LNCAP (cell line): ENCODE measurements around the gene CAMKMT.

ENCODE experiments used
- TF ChIP-seq, protein P1 (sequence below): fragments of 450-650 bp; IDR thresholded peaks from 2 replicates; pipeline ENCODE4 v1.5.1; 2017; ENCODE audit warnings: mild to moderate bottlenecking

The CAMKMT gene

DNA sequence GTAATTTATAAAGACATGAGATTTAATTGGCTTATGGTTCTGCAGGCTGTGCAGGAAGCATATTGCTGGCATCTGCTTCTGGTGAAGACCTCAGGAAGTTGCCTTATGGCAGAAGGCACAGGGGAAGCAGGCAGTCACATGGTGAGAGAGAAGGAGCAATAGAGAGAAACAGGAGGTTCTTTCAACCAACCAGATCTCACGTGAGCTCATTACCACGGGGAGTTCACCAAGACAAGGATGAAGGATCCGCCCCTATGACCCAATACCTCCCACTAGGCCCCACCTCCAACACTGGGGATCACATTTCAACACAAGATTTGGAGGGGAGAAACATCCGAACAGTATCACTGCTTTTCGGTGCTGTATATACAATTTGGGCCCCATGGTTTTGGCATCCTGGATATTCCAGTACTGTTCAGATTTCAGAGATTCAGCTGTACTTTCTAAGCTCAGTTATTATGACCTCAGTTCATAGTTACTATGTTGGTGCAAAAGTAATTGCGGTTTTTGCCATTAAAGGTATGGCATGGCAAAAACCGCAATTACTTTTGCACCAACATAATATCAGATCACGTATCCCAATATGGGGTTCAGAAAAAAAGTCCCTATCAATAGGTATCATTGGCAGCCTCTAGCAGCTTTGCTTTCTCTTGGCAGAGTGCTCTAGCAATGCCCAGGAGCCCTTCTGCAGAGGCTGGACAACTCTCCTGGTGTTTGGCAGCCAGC is 390.2 kb downstream of the CAMKMT start:
- TF ChIP-seq, protein P1, sequence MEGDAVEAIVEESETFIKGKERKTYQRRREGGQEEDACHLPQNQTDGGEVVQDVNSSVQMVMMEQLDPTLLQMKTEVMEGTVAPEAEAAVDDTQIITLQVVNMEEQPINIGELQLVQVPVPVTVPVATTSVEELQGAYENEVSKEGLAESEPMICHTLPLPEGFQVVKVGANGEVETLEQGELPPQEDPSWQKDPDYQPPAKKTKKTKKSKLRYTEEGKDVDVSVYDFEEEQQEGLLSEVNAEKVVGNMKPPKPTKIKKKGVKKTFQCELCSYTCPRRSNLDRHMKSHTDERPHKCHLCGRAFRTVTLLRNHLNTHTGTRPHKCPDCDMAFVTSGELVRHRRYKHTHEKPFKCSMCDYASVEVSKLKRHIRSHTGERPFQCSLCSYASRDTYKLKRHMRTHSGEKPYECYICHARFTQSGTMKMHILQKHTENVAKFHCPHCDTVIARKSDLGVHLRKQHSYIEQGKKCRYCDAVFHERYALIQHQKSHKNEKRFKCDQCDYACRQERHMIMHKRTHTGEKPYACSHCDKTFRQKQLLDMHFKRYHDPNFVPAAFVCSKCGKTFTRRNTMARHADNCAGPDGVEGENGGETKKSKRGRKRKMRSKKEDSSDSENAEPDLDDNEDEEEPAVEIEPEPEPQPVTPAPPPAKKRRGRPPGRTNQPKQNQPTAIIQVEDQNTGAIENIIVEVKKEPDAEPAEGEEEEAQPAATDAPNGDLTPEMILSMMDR = no peak

DNA sequence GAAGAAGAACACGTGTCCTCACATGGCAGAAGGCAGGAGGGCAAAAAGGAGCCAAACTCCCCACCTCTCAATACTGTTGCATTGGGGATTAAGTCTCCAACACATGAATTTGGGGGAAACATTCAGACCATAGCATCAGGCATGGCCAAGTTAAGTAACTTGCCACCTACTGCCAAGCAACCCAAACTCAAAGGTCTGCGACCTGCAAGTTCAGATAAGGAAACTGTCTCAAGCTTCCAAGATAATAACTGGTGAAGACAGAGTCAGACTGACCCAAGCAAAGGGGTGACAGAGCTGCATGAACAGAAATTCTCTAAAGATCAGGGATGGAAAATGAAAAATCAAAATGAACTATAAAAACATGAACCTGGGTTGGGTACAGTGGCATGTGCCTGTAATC is 391.0 kb downstream of the CAMKMT start:
- TF ChIP-seq, protein P1 = no peak

DNA sequence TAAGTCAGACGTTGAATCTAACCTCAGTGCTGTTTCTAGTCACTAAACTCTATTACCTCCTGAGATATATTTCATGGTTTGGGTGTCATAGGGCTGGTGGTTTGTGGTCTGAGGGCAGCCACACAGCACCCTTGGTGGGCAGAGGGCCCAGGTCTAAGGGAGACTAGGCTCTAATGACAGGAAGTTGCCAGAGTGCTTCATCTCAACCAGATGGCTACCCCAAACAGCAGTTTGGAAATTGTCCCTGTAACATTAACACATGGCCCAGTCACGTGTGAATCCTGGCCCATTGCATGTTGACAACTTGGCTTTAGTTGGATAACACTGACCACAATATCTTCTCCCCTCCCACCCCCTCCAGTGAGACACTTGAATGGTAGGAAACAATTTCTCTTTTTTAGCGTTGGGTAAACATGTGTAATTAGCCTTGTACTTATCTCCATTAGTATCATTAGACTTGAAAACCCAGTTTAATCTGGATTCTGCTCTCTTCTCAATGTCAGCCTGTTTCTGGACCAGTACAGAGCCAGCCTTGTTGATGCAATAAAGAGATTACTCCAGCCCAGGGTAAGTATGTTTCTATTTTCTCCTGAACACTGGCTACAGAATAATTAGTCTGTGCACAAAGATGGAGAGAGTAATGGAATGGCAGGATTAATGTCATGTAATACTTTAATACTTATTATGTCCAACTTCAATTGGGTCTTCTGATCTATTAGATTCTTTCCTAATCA is 392.0 kb downstream of the CAMKMT start:
- TF ChIP-seq, protein P1 = no peak

DNA sequence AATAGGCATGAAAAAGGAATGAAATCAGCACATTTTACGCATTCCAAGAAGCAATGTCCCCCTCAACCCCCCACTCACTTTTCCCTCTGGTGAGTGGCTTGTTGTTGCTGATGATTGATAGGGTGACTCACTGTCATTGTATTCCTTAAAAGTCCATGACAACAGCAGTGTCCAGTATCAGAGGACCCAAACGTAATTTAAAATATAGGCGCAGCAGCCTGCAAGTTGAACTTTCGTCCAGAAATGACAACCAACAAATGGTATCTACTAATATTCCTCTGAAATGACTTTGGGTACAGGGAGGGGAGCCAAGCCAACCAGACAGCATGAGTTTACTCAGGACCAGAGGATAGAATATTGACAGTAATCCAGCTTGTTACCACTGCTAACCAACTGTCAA is 396.8 kb downstream of the CAMKMT start:
- TF ChIP-seq, protein P1 = no peak

DNA sequence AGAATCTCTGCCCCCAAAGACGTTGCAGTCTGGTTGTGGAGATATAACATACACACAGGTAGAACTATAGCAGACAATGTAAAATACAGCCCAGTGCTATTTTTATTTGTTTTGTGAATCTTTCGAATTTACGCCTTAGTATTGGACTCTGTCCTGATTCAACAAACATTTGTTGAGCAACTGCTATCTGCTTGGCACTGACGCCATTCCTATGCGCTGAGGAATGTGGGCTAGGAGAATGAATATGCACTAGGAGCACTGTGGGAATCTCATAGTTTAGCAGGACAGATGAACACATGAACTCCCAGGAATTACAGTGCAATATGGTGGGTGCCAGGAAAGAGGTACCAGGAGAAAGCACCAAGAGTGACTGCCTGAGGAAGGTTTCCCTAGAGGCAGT is 398.1 kb downstream of the CAMKMT start:
- TF ChIP-seq, protein P1 = no peak

DNA sequence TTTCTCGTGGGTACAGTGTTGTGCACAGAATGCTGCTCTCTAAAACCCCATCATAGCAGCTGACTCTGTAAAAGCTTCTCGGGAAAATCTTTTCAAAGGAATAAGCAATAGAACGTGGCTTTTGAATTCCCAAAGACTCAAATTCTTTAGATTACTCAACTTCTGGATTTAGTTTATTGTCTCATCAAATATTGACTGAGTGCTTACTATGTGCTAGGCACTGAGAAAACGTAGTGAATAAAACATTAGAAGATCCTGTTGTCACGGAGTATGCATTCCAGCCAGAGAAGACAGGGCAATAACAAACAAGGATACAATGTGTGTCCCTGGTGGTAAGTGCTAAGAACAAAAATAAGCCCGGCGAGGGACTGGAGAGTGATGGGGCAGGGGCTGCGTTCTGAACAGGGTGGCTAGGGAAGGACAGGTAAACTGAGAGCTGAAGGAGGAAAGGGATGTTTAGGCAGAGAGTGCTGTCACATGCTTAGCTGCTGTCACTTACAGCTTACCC is 401.6 kb downstream of the CAMKMT start:
- TF ChIP-seq, protein P1 = no peak

DNA sequence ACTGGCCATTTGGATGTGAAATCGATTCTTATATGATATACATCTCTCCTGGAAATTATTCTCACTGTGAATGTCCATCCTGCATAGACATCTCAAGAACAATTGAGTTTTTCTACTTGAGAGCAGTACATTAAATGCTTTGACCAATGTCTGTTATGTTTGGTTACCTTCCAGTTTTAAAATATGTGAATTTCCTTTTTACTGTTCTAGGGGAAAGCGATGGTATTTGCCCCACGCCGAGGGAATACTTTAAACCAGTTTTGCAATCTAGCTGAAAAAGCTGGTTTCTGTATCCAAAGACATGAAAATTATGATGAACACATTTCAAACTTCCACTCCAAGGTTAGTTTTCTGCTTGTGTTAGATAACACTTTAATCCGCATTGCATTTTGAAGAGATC is 404.5 kb downstream of the CAMKMT start:
- TF ChIP-seq, protein P1 = no peak
